ENCODE results near the gene RNF182. TPM values are rescaled to one million over a fixed set of nuclear protein-coding genes. Genes with fewer than 3 reads are reported as not detected.

Gene RNF182
- total and polyA plus RNA-seq, 7 donors: 0.01 to 0.09 (median 0.04) TPM; not detected in 3

GRCh38 chr6:13941902-13942301 lies 17.1 kb downstream of the RNF182 start:
- H3K27me3 ChIP-seq (ENCODE audit: insufficient read depth in 3 of 3, low read length in 2 of 3): peaks cover 0 to 5% (median 4%) of the 10 kb centered on the region in 3 donors
- DNase-seq: no peak
- no peak for ATAC-seq
- intact Hi-C loops (cut with DNase I): no loop called here
- H3K27ac ChIP-seq: no peak overlapping the region
- H3K36me3 ChIP-seq (ENCODE audit: insufficient read depth in 1 of 2, low read depth in 1 of 2): no peaks in the 10 kb centered on the region
- H3K9me3 ChIP-seq: no peaks in the 10 kb centered on the region
- no peak overlapping the region for H3K4me3 ChIP-seq
- no peak for TF ChIP-seq CTCF (IDR thresholded peaks at IDR 0.05)
- H3K4me1 ChIP-seq: no peaks in the 10 kb centered on the region

DNA sequence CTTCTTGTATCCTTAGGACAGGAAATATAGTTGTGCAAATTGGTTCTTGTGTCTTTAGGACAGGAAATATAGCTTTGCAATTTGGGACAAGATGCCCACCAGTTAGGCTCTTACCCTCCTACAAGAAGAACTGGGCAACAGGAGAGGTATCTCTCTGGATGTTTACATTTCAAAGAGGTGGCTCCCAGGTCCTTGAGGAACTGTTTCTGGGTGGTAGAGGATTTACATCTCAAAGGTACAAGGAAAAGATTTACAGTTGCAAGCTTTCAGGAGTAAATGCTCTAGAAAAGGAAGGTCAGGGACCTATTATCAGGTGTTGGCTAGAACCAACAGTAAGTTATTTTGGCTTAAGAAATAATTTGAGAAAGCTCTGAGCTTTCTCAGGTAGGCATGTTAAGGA lies 19.2 kb downstream of the RNF182 start:
- Histone ChIP-seq H3K27me3 (ENCODE audit: insufficient read depth in 3 of 3, low read length in 2 of 3) (peaks cover 0 to 5% (median 4%) of the 10 kb centered on the region in 3 donors), H3K36me3 (ENCODE audit: insufficient read depth in 1 of 2, low read depth in 1 of 2) (no peaks in the 10 kb centered on the region), H3K9me3 (no peaks in the 10 kb centered on the region), H3K4me1 (no peaks in the 10 kb centered on the region), H3K4me3 (no peak overlapping the region), H3K27ac (no peak overlapping the region)
- intact Hi-C loops (cut with DNase I): no loop called here
- no peak for DNase-seq
- no peak for ATAC-seq
- no peak for TF ChIP-seq CTCF (IDR thresholded peaks at IDR 0.05)

DNA sequence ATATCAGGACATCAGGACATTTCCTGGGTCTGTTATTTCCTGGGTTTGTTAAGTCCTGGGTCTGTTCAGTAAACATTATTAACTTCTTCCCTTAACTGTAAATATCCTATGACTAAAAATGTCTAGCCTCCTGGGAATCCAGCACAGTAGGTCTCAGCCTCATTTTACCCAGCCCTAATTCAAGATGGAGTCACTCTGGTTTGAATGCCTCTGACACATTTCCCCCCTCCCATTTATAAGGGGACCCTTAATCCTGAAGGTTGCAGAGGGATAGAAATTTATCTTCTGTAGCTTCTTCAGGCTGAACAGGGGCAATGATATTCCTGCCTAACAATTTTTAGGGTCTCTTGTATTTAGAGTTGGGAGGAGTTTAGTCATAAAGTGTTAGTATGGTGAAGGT lies 21.8 kb downstream of the RNF182 start:
- ATAC-seq: no peak
- Histone ChIP-seq H3K27me3 (ENCODE audit: insufficient read depth in 3 of 3, low read length in 2 of 3) (peaks cover 0 to 8% (median 4%) of the 10 kb centered on the region in 3 donors), H3K4me1 (no peaks in the 10 kb centered on the region), H3K27ac (no peak overlapping the region), H3K36me3 (ENCODE audit: insufficient read depth in 1 of 2, low read depth in 1 of 2) (no peaks in the 10 kb centered on the region), H3K4me3 (no peak overlapping the region), H3K9me3 (no peaks in the 10 kb centered on the region)
- no peak for DNase-seq
- no peak for TF ChIP-seq CTCF (IDR thresholded peaks at IDR 0.05)
- intact Hi-C loops (cut with DNase I): no loop called here

DNA sequence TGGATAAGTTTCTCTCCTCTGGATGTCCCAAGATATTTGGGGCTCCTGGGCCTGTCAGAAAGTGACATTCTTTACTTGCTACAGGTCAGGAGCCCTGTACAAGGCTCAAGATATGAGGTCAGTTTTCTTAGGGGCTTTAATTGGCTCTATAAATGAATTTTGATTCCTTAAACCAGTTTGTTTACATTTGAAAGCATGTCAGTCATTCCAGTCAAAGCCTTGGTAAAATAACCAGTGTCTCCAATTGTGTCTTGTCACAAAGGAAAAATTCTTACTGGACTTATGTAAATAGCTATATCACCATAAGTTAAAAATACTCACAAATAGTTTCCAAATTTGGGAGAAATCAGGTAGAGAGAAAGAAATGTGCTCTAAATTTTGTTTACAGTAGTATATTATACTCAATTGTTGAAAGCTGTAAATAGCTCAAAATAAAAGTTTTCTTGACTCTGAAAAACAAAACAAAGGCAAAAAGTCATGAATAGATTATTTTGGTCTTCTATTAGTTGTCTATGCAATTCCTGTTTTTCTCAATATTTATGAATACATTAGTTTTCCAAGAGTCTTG lies 22.9 kb downstream of the RNF182 start:
- DNase-seq (no peak), ATAC-seq (no peak)
- peaks cover 0 to 8% (median 0%) of the 10 kb centered on the region in 3 donors for H3K27me3 ChIP-seq (ENCODE audit: insufficient read depth in 3 of 3, low read length in 2 of 3)
- H3K36me3 ChIP-seq (ENCODE audit: insufficient read depth in 1 of 2, low read depth in 1 of 2): no peaks in the 10 kb centered on the region
- intact Hi-C loops (cut with DNase I): no loop called here
- H3K4me1 ChIP-seq: no peaks in the 10 kb centered on the region
- H3K9me3 ChIP-seq: no peaks in the 10 kb centered on the region
- no peak for TF ChIP-seq CTCF (IDR thresholded peaks at IDR 0.05)
- no peak overlapping the region for H3K27ac ChIP-seq
- no peak overlapping the region for H3K4me3 ChIP-seq

GRCh38 chr6:13952101-13952500 lies 27.3 kb downstream of the RNF182 start:
- TF ChIP-seq CTCF (IDR thresholded peaks at IDR 0.05): no peak
- intact Hi-C loops (cut with DNase I): no loop called here
- Histone ChIP-seq H3K27ac (no peak overlapping the region), H3K9me3 (no peaks in the 10 kb centered on the region), H3K36me3 (ENCODE audit: insufficient read depth in 1 of 2, low read depth in 1 of 2) (no peaks in the 10 kb centered on the region), H3K27me3 (ENCODE audit: insufficient read depth in 3 of 3, low read length in 2 of 3) (peaks cover 0 to 3% (median 0%) of the 10 kb centered on the region in 3 donors), H3K4me1 (no peaks in the 10 kb centered on the region), H3K4me3 (no peak overlapping the region)
- ATAC-seq (no peak), DNase-seq (no peak)
- 62 to 78% (median 74%) methylated on average over 6 to 7 of the region's 7 CpGs for WGBS, 3 donors

Measured in psoas muscle (tissue), 8 donors.